ENCODE data around the gene ODC1. TPM values are rescaled to one million over a fixed set of nuclear protein-coding genes. Genes with fewer than 3 reads are reported as not detected.
A peak's percentile ranks its signal among the peaks of the same experiment; 100 is the strongest.

The ODC1 gene
- total RNA-seq, 1 donor from 2014 or later = 715 TPM

- DNase-seq (ENCODE audit: low read depth) (no peak), FAIRE-seq (no peak)
- TF ChIP-seq CTCF (IDR thresholded peaks at IDR 0.05; ENCODE audit: insufficient read depth, low read length, severe bottlenecking) = no peak
- no peaks in the 10 kb centered on the region for H3K36me3 ChIP-seq (ENCODE audit: control insufficient read depth, insufficient read depth, low read length)
- no peak overlapping the region for H3K4me3 ChIP-seq (ENCODE audit: low read depth, low read length)
- H3K27me3 ChIP-seq (ENCODE audit: control insufficient read depth, insufficient read depth, low read length) = no peaks in the 10 kb centered on the region
Observed at GRCh38 chr2:10392951-10393639, 55.0 kb downstream of the ODC1 start.

GRCh38 chr2:10392548-10392947 lies 55.6 kb downstream of the ODC1 start:
- TF ChIP-seq CTCF (IDR thresholded peaks at IDR 0.05; ENCODE audit: insufficient read depth, low read length, severe bottlenecking) = no peak
- DNase-seq (ENCODE audit: low read depth) (no peak), FAIRE-seq (no peak)
- no peaks in the 10 kb centered on the region for H3K27me3 ChIP-seq (ENCODE audit: control insufficient read depth, insufficient read depth, low read length)
- no peaks in the 10 kb centered on the region for H3K36me3 ChIP-seq (ENCODE audit: control insufficient read depth, insufficient read depth, low read length)
- no peak overlapping the region for H3K4me3 ChIP-seq (ENCODE audit: low read depth, low read length)

- H3K36me3 ChIP-seq (ENCODE audit: control insufficient read depth, insufficient read depth, low read length) = no peaks in the 10 kb centered on the region
- no peak for FAIRE-seq
- no peaks in the 10 kb centered on the region for H3K27me3 ChIP-seq (ENCODE audit: control insufficient read depth, insufficient read depth, low read length)
- no peak for TF ChIP-seq CTCF (IDR thresholded peaks at IDR 0.05; ENCODE audit: insufficient read depth, low read length, severe bottlenecking)
- no peak overlapping the region for H3K4me3 ChIP-seq (ENCODE audit: low read depth, low read length)
- no peak for DNase-seq (ENCODE audit: low read depth)
Observed at GRCh38 chr2:10392100-10392499, 56.0 kb downstream of the ODC1 start.

GRCh38 chr2:10390369-10390801 lies 57.7 kb downstream of the ODC1 start:
- peak; percentile 56 for DNase-seq (ENCODE audit: low read depth)
- FAIRE-seq = no peak
- no peak overlapping the region for H3K4me3 ChIP-seq (ENCODE audit: low read depth, low read length)
- no peaks in the 10 kb centered on the region for H3K27me3 ChIP-seq (ENCODE audit: control insufficient read depth, insufficient read depth, low read length)
- no peaks in the 10 kb centered on the region for H3K36me3 ChIP-seq (ENCODE audit: control insufficient read depth, insufficient read depth, low read length)
- TF ChIP-seq CTCF (IDR thresholded peaks at IDR 0.05; ENCODE audit: insufficient read depth, low read length, severe bottlenecking) = no peak

Other genes with a start within 250 kb of the ODC1 start
- gene HPCAL1, start 145.4 kb downstream of the ODC1 start, total RNA-seq = 9.0 and 10.1 TPM in 2 replicates
- gene NOL10, start 241.6 kb upstream of the ODC1 start, total RNA-seq = 28.3 and 49.8 TPM in 2 replicates